DMS153 treated with DMSO at 0.1 percent for 48 hours (cell line): ENCODE data around the gene RTN3.
"Not testable (repeated sequence)": the region's sequence is repeated elsewhere in the genome, so short reads cannot be mapped to it uniquely, and the experiment has no call there.

ENCODE experiments used
- DNase-seq: peaks from one replicate; lab custom pipeline; 2025; ENCODE audit not compliant: unreplicated experiment; lab: John Stamatoyannopoulos, UW

The RTN3 gene

DNA sequence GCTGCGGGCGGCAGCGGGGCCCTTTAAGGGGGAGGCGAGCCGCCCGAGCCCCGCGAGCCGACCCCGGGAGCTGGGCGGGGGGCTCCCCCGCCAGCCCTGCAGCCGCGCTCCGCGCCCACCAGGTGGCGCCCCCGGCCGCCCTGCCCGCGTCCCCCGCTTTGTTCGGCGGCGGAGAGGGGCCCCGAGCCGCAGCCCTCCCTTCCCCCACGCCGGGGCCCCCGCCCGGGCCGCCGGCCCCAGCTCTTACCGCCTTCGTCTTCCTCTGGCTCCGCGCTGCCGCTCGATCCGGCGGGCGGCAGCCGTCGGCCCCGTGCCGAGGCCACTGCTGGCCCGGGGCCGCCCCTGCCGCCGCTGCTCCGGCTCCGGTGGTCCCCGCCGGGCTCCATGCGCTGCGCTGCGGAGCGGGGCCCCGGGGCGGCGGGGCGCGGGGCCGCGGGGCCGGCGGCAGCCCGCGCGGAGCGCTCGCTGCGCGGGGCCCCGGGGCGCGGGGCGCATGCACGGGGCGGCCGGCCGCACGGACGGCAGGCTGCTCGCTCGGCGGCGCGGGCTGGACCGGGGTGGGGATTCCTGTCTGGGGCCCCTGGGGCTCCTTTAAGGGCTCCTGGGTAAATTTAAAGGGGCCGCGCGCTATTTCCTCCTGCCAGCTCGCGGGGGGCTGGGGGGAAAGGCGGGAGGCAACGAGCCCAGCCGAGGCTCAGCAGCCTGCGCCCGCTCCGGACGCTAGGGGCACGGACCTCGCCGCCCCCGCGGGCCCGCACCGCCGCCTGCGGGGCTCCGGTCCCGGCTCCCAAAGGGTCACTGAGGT is 87.1 kb downstream of the RTN3 start, which contains the start of gene ZFTA:
Gene ZFTA, minus strand, starts transcription at position 539 of the 805 bp plus-strand sequence. Its CDS starts 153 bp downstream, at position 386.
- DNase-seq: no peak

DNA sequence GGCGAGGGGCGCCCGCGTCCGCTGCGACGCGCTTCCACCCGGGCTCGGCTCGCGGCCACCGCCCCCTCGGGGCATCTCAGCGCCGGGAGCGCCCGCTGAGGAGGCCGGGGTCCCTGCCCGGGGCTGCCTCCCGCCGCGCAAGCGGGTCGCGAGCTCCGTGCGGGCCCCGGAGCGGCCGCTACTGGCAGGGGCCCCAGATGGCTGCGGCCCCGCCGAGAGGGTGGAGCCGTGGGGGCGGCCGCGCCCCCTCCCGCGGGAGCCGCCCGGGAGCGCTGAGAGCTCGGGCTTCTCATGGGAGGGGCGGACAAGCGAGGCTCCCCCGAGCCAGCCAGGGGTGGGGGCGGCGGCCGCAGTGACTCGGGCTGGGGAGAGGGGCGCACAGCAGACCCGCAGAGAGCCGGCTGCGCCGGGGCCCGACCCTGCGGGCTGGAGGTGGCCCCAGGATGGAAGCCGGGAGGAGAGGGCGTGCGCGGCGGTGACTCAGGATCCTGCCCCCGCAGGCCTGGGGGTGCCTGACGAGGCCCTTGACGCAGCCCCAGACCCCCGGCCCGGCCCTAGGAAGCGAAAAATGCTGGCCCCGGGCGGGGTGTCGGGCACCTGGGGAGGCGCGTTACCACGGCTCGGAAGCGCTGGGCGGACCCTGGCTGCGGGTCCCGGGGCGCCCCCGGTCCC is 87.9 kb downstream of the RTN3 start:
- no peak for DNase-seq

DNA sequence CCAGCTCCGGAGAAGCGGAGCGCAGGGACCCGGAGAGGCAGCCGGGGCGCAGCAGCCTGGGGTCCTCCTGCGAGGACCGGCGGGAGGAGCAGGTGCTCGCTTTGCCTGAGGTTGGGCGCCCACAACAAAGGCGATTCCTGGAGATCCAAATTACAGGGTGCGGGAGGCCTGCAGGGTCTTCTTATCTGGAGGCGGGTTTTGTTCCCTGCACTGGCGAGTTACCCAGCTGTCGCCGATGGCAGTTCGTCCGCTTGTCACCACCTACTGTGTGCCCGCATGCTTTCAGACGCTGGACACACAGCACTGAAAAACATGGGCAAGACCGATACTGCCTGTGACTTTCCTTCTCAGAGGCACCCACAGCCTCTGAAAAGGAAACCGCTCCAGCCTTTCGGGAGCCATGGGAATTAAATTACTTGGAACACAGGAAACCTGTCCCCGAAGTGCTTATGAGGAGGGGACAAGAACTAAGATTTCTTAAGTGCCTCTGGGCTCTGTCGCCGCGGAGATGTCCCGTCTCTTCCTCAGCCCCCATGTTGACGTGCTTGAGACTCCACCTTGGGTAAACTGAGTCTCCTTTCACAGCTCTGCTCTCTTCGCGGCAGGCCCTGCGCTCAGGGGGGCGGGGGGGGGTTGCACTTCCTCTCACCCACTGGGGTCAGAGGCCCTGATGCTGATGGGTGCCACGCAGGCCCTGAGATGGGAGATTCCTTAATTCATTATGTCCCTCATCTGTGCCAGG is 88.6 kb downstream of the RTN3 start:
- DNase-seq: no peak

DNA sequence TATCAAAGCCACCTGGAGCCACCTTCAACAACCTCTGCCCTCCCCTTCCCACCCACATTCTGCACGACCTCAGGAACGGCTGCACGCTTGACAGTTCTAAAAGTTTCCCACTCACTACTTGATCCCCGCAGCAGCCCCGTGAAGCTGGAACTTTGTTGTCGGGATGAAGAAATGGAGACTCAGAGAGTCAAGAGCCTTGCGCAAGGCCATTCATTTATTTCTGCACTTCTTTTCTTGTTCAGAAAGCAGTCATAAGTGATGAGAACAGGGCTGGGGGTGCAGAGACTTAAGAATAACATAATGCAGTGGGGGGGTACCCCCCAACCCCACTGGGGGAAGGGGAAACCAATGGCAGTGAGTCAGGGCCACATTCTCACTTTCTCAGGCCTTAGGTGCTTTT is 89.5 kb downstream of the RTN3 start:
- DNase-seq: no peak

DNA sequence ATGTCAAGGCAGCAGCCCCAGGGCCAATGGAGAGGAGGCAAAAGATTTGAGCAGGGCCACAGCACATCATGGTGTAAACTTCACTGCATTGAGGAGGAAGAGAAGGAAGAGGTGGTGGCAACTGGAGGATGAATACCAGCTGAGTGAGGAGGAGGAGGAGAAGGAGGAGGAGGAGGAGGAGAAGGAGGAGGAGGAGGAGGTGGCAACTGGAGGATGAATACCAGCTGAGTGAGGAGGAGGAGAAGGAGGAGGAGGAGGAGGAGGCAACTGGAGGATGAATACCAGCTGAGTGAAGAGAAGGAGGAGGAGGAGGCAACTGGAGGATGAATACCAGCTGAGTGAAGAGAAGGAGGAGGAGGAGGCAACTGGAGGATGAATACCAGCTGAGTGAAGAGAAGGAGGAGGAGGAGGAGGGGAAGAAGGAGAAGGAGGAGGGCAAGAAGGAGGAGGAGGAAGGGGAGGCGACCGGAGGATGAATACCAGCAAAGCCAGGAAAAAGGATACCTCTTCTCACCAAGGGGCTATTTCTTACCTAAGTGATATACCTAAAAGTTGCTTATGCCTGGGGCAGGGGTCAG is 90.5 kb downstream of the RTN3 start:
- not testable (repeated sequence) for DNase-seq

DNA sequence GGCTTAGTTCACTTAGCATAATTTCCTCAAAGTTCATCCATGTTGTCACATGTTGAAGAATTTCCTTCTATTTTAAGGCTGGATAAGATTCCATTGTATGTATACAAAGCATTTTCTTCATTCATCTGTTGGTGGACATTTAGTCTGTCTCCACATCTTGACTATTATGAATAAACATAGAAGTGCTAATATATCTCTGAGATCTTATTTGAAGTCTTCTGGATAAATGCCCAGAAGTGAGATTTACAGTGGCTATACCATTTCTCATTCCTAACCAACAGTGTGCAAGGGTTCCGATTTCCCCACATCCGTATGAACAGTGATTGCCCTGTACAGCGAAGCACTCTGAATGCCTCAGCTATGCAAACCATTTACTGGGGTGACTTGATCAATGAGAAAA is 93.9 kb downstream of the RTN3 start:
- no peak for DNase-seq

DNA sequence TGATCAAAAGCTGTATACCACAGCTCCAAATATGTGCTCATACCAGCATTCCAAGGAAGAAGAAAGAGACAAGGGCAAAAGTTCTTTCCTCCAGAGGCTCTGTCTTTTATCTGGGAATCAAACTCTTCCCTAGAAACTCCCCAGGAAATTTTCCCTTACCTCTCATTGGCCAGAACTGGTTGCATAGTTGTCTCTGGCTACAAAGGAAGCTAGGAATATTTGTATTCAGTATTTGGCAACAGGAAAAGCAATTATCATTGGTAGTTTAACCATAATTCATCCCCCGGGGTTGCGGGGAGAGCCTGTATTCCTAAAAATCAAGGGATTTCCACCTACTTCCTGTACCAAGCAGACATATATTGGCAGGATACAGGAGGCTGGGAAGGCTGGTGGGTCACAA is 97.7 kb downstream of the RTN3 start:
- DNase-seq: no peak

DNA sequence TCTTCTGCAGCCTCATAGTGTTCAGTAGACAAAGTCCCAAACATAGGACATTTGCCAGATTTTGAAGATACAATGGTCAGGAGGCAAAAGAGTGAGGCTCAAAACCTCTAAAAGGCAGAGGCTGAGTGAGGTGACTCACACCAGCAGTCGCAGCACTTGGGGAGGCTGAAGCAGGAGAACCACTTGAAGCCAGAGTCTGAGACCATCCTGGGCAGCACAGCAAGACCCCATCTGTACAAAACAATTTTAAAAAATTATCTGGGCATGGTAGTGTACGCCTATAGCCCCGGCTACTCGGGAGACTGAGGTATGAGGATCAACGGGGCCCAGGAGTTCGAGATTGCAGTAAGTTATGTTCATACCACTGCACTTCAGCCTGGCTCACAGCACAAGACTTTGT is 101.4 kb downstream of the RTN3 start:
- no peak for DNase-seq

DNA sequence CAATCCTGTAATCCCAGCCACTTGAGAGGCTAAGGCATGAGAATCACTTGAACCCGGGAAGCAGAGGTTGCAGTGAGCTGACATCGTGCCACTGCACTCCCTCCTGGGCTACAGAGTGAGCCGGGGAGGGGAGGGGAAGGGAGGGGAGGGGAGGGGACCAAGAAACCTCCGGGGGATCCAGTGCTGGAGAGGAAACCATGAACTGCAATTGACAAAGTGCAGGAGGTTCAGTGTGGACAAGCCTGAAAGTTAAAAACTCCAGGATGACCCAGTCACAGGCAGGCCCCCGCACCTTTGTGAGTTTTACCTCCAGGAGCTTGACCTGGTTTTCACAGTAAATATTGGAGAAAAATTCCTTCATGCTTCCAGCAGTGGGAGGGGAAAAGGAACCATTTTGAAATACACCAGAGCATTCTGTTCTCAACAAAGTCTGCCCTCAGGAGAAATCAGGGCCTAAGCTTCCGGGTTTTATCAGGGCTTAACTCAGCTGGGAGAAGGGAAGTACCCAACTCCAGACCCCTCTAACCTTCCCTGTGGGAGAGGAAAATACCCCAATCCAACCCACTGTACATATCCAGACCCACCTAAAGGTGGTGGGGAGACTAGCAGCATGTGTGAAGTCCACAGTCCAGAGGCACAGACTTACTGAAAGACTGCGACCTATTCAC is 102.8 kb downstream of the RTN3 start:
- no peak for DNase-seq

DNA sequence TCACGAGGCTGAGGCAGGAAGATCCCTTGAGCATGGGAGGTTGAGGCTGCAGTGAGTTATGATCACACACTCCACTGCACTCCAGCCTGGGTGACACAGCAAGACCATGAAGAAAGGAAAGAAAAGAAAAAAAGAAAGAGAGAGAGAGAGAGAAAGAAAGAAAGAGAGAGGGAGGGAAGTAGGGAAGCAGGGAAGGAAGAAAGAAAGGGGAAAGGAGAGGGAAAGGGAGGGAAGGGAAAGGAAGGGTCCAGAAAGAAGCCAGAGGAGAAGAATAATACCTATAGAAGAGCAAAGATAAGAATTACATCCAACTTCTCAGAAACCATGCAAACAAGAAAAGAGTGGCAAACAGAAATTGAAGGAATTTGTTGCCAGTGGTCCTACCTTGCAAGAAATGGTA is 104.5 kb downstream of the RTN3 start:
- no peak for DNase-seq

DNA sequence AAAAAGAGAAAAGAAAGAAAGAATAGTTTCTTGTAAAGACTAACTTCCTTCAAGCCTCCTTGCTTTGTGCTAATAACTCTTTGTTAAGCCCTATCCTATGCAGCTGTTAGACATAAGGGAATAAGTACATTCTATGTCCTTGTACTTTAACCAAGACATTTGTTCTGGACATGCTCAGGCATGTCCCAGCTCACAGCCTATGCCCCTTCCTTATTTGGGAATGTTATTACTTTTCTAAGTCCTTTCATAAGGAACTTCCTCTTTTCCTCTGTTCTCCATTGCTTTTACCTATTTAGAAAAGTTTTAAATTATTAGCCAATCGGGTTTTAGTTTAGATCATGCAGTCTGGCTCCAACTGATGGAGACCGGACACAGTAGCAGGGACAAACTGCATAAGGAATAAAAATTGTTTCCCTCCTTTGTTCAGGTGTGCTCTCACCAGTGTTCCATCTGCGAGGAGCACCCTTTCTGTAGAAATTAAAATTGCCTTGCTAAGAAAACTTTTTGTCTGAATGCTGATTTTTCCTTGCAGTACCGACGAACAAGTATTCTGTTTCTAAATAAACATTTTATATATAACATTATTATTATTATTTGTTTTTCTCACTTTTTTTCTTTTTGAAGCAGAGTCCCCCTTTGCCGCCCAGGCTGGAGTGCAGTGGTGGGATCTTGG is 110.3 kb downstream of the RTN3 start:
- DNase-seq: no peak

DNA sequence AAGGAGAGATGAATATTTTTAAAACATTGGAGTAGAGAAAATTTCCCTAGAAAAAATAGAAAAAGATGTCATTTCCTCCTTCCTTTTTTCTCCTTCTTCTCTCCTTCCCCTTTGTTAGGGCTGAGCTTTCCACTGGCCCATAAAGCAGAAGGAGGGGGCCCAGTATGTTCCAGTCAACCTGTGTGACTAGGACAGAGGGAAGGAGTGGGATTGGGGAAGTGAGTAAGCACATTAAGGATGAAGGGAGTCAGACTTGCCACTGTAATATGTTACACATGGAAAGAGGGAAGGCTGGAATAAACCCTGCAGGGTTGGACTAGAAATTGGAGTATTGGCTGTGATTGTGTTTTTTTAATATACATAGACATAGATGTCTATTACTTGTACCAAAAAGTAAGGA is 111.9 kb downstream of the RTN3 start:
- no peak for DNase-seq

DNA sequence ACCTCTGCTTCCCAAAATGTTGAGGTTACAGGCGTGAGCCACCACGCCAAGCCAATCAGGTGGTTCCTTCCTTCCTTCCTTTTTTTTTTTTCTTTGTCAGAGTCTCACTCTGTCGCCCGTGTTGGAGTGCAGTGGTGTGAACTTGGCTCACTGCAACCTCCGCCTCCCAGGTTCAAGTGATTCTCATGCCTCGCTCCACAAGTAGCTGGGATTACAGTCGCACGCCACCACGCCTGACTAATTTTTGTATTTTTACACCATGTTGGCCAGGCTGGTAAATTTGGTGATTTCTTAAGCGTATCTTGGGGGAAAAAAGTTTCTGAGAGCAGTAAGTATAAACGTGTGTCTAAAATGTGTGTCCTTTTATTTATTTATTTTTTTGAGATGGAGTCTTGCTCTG is 113.8 kb downstream of the RTN3 start:
- no peak for DNase-seq

DNA sequence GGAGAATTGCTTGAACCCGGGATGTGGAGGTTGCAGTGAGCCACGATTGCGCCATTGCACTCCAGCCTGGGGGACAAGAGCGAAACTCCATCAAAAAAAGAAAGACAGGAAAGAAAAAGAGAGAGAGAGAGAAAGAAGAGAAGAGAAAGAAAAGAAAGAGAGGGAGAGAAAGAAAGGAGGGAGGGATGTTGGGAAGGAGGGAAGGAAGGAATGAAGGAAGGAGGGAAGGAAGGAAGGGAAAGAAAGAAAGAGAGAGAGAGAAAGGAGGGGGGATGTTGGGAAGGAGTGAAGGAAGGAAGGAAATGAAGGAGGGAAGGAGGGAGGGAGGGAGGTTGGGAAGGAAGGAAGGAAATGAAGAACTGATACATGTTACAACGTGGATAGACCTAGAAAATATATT is 119.6 kb downstream of the RTN3 start:
- DNase-seq: no peak

DNA sequence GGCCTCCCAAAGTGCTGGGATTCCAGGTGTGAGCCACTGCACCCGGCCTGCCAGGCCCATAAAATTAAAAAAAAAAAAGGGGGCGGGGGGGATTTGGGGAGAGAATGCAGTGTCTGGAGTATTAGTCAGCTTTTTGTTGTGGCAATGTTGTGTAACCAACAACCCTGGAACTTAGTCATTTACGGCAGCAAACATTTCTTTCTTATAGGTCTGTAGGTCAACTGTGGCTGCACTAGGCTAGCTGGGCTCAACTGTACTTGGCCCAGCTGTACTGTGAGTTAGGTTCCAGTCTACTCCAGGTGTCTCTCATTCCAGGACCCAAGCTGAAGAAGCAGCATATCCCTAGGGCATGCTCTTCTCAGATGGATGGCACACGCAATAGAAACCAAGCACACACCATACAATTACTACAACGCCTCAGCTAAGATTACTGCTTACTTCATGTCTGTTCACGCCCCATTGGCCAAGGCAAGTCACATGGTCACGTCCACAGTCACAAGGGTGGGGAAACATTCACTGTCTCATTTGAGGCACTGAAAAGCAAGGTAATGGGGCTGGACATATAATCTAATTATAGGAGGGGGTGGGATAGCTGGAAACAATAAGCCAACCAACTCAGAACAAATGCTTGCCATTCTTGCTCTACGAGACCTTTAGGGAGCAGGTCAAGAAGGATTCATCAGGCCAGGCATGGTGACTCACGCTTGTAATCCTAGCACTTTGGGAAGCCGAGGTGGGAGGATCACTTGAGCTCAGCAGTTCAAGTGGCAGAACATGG is 121.5 kb downstream of the RTN3 start:
- no peak for DNase-seq

DNA sequence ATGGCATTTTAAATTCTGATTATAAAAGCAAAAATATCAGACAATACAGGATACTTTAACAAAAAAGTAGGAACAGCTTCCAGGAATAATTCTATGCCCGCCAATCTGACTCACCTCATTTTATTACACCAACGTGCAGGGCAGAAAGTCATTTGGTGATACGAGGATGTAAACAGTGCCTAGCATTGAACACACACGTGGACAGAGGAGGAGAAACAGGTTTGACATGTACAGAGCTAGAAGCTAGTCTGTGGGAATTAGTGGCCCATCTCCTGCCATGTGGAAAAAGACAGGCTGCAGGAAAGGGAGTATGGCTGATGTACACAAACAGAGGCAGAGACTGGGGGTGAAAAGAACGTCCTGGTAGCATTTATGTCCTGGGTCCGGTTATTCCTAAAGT is 123.0 kb downstream of the RTN3 start:
- DNase-seq: no peak

DNA sequence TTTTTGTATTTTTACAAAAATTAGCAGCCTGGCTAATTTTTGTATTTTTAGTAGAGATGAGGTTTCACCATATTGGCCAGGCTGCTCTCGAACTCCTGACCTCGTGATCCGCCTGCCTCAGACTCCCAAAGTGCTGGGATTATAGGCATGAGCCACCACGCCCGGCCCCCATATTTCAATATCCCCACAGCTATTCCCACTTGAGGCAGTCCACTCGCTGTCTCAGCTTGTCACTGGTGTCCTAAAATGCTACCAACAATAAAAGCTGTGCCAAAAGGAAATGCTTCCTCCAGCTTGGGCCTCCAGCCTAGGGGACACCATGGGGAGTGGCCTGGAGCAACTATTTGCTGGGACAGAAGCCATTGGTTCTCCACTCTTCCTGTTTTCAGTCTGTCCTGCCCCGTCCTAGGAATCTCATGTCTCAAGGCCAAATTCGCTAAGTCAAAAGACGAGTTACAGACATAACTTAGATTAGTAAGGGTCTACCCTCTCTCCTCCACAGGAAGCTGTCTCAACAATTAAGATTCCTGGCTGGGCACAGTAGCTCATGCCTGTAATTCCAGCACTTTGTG is 124.6 kb downstream of the RTN3 start:
- DNase-seq: no peak
